ENCODE measurements around the gene ZAP70.
A peak's percentile ranks its signal among the peaks of the same experiment; 100 is the strongest.
"Not testable (repeated sequence)": the region's sequence is repeated elsewhere in the genome, so short reads cannot be mapped to it uniquely, and the experiment has no call there.

The ZAP70 gene

GRCh38 chr2:97699765-97700444, 13.5 kb upstream of the ZAP70 start:
- DNase-seq, result peak; percentile 12

GRCh38 chr2:97701186-97701585, 12.2 kb upstream of the ZAP70 start:
- DNase-seq, result no peak

- DNase-seq, result no peak
Measured at GRCh38 chr2:97701851-97702465, 11.4 kb upstream of the ZAP70 start.

- no peak for DNase-seq
Measured at GRCh38 chr2:97702731-97703470, 10.5 kb upstream of the ZAP70 start.

GRCh38 chr2:97703741-97704140, 9.6 kb upstream of the ZAP70 start:
- no peak for DNase-seq

- no peak for DNase-seq
Measured at GRCh38 chr2:97704989-97705388, 8.4 kb upstream of the ZAP70 start.

- no peak for DNase-seq
Measured at GRCh38 chr2:97706112-97706511, 7.3 kb upstream of the ZAP70 start.

GRCh38 chr2:97706708-97707345, 6.5 kb upstream of the ZAP70 start:
- no peak for DNase-seq

- DNase-seq, result no peak
Measured at GRCh38 chr2:97707362-97708047, 5.9 kb upstream of the ZAP70 start.

- DNase-seq, result no peak
Measured at GRCh38 chr2:97708048-97708380, 5.4 kb upstream of the ZAP70 start.

GRCh38 chr2:97708608-97709007, 4.8 kb upstream of the ZAP70 start:
- DNase-seq, result no peak

- DNase-seq, result no peak
Measured at GRCh38 chr2:97711394-97711711, 2.0 kb upstream of the ZAP70 start.

GRCh38 chr2:97712175-97712574, 1.2 kb upstream of the ZAP70 start:
- DNase-seq, result not testable (repeated sequence)

GRCh38 chr2:97712693-97713295, 582 bp upstream of the ZAP70 start:
- no peak for DNase-seq

GRCh38 chr2:97714084-97714949, 941 bp downstream of the ZAP70 start:
- no peak for DNase-seq

- DNase-seq, result no peak
Measured at GRCh38 chr2:97714950-97715652, 1.7 kb downstream of the ZAP70 start.

GRCh38 chr2:97715951-97716694, 2.7 kb downstream of the ZAP70 start:
- DNase-seq, result no peak

GRCh38 chr2:97716695-97717612, 3.6 kb downstream of the ZAP70 start:
- no peak for DNase-seq

GRCh38 chr2:97717613-97717995, 4.2 kb downstream of the ZAP70 start:
- no peak for DNase-seq

Measured in NCI-H510A (cell line).